Esophagus squamous epithelium (tissue), 4 donors: ENCODE results near the gene ETV1.

Source experiments
- POLR2A ChIP-seq, 4 donors: fragments of 450-650 bp; IDR thresholded peaks; one replicate each; pipeline ENCODE4 v1.6.1; 2017; ENCODE audit warnings: antibody characterized with exemption in 4 of 4, mild to moderate bottlenecking in 4 of 4, moderate library complexity in 3 of 4
- TF ChIP-seq, protein P1 (sequence below), 6 experiments: fragments of 450-650 bp in 4 of 6; fragments of 200-600 bp in 2 of 6; sonication (generic) in 2 of 6; IDR thresholded peaks; one replicate each; pipeline ENCODE4 v1.5.1; 2016 to 2019; ENCODE audit warnings: antibody characterized with exemption in 6 of 6, mild to moderate bottlenecking in 4 of 6, moderate library complexity in 4 of 6

GRCh38 chr7:13890793-13891192 is 98.7 kb downstream of the ETV1 start:
- TF ChIP-seq, protein P1, sequence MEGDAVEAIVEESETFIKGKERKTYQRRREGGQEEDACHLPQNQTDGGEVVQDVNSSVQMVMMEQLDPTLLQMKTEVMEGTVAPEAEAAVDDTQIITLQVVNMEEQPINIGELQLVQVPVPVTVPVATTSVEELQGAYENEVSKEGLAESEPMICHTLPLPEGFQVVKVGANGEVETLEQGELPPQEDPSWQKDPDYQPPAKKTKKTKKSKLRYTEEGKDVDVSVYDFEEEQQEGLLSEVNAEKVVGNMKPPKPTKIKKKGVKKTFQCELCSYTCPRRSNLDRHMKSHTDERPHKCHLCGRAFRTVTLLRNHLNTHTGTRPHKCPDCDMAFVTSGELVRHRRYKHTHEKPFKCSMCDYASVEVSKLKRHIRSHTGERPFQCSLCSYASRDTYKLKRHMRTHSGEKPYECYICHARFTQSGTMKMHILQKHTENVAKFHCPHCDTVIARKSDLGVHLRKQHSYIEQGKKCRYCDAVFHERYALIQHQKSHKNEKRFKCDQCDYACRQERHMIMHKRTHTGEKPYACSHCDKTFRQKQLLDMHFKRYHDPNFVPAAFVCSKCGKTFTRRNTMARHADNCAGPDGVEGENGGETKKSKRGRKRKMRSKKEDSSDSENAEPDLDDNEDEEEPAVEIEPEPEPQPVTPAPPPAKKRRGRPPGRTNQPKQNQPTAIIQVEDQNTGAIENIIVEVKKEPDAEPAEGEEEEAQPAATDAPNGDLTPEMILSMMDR (IDR thresholded peaks at IDR 0.05): no peak
- no peak for TF ChIP-seq POLR2A (IDR thresholded peaks at IDR 0.05)
